OCI-LY1 (cell line): Measurements from ENCODE around the gene CD19.

Experiments
- H2AFZ ChIP-seq: fragments of 200-600 bp; sonication (generic), shearing (Covaris generic); 2 replicates; pipeline ENCODE4 v1.6.0; 2014; ENCODE audit warnings: antibody characterized with exemption, mild to moderate bottlenecking, low read length
- H3F3A ChIP-seq: fragments of 200-600 bp; sonication (generic), shearing (Covaris generic); 2 replicates; pipeline ENCODE4 v1.6.0; 2014; ENCODE audit warnings: mild to moderate bottlenecking, antibody characterized with exemption, low read length, moderate library complexity; ENCODE audit not compliant: insufficient read depth
- H3K27ac ChIP-seq: fragments of 200-600 bp; sonication (generic); 2 replicates; pipeline ENCODE4 v1.5.1; 2014; ENCODE audit warnings: low read length, mixed run types, mild to moderate bottlenecking, low read depth; ENCODE audit not compliant: poor library complexity, severe bottlenecking
- H3K27me3 ChIP-seq: fragments of 200-600 bp; sonication (generic); 2 replicates; pipeline ENCODE4 v1.6.0; 2014; ENCODE audit warnings: antibody characterized with exemption, mild to moderate bottlenecking, low read length, moderate library complexity; ENCODE audit not compliant: insufficient read depth
- H3K36me3 ChIP-seq: fragments of 200-600 bp; sonication (generic); 2 replicates; pipeline ENCODE4 v1.6.1; 2014; ENCODE audit warnings: mild to moderate bottlenecking, antibody characterized with exemption, low read length, moderate library complexity, mixed read lengths; ENCODE audit not compliant: insufficient read depth
- H3K4me1 ChIP-seq: fragments of 200-600 bp; sonication (generic); 2 replicates; pipeline ENCODE4 v1.5.1; 2014; ENCODE audit warnings: mild to moderate bottlenecking, low read length, moderate library complexity; ENCODE audit not compliant: insufficient read depth, severe bottlenecking
- H3K4me2 ChIP-seq: fragments of 200-600 bp; sonication (generic), shearing (Covaris generic); 2 replicates; pipeline ENCODE4 v1.6.1; 2014; ENCODE audit warnings: low read length
- H3K4me3 ChIP-seq: fragments of 200-600 bp; sonication (generic); 2 replicates; pipeline ENCODE4 v1.5.1; 2014; ENCODE audit warnings: low read length, low read depth, mild to moderate bottlenecking, mixed read lengths; ENCODE audit not compliant: poor library complexity, severe bottlenecking
- H3K79me2 ChIP-seq: fragments of 200-600 bp; shearing (Covaris generic); 2 replicates; pipeline ENCODE4 v1.6.1; 2016; ENCODE audit warnings: mixed run types, low read length, mixed read lengths; ENCODE audit not compliant: insufficient read depth
- H3K9ac ChIP-seq: fragments of 200-600 bp; sonication (generic), shearing (Covaris generic); 2 replicates; pipeline ENCODE4 v1.6.1; 2014; ENCODE audit warnings: mild to moderate bottlenecking, low read length, mixed read lengths
- H3K9me2 ChIP-seq: fragments of 200-600 bp; sonication (generic), shearing (Covaris generic); 2 replicates; pipeline ENCODE4 v1.6.1; 2014; ENCODE audit warnings: low read depth, mild to moderate bottlenecking, low read length, mixed read lengths
- H3K9me3 ChIP-seq: fragments of 200-600 bp; shearing (Covaris generic); 2 replicates; pipeline ENCODE4 v1.6.1; 2014; ENCODE audit warnings: low read length, mixed read lengths
- H4K20me1 ChIP-seq: fragments of 200-600 bp; sonication (generic), shearing (Covaris generic); 2 replicates; pipeline ENCODE4 v1.6.0; 2016; ENCODE audit warnings: mild to moderate bottlenecking, low read length; ENCODE audit not compliant: insufficient read depth
- CTCF ChIP-seq: fragments of 200-600 bp; sonication (generic), shearing (Covaris generic); IDR thresholded peaks from 2 replicates; pipeline ENCODE4 v1.5.1; 2017; ENCODE audit warnings: mild to moderate bottlenecking, antibody characterized with exemption, low read length, moderate library complexity, mixed read lengths
- EZH2 ChIP-seq: fragments of 200-600 bp; sonication (generic), shearing (Covaris generic); IDR thresholded peaks from 2 replicates; pipeline ENCODE4 v1.8.0; 2017; ENCODE audit warnings: borderline replicate concordance, mixed run types, mild to moderate bottlenecking, antibody characterized with exemption, low read length, moderate library complexity, mixed read lengths

Gene CD19

GRCh38 chr16:28912558-28912957 is 19.2 kb upstream of the CD19 start:
- Histone ChIP-seq H3K36me3 (peaks cover 55% of the 10 kb centered on the region), H3K9me2 (no peaks in the 10 kb centered on the region), H3K9me3 (no peaks in the 10 kb centered on the region), H3K4me3 (no peak overlapping the region), H3K27ac (no peak overlapping the region), H3K4me1 (peaks cover 15% of the 10 kb centered on the region), H3K27me3 (no peaks in the 10 kb centered on the region), H2AFZ (no peak overlapping the region), H3K9ac (no peak overlapping the region), H4K20me1 (no peaks in the 10 kb centered on the region), H3K4me2 (no peak overlapping the region), H3K79me2 (no peaks in the 10 kb centered on the region), H3F3A (no peaks in the 10 kb centered on the region)
- TF ChIP-seq CTCF (no peak), EZH2 (no peak)

GRCh38 chr16:28913946-28914724 is 17.6 kb upstream of the CD19 start:
- Histone ChIP-seq H4K20me1 (no peaks in the 10 kb centered on the region), H2AFZ (no peak overlapping the region), H3K9me3 (no peaks in the 10 kb centered on the region), H3K79me2 (no peaks in the 10 kb centered on the region), H3K4me1 (peaks cover 15% of the 10 kb centered on the region), H3K4me3 (no peak overlapping the region), H3K4me2 (no peak overlapping the region), H3K9me2 (no peaks in the 10 kb centered on the region), H3K27me3 (no peaks in the 10 kb centered on the region), H3K27ac (no peak overlapping the region), H3K36me3 (peaks cover 56% of the 10 kb centered on the region), H3K9ac (no peak overlapping the region), H3F3A (no peaks in the 10 kb centered on the region)
- TF ChIP-seq EZH2 (no peak), CTCF (no peak)

GRCh38 chr16:28915181-28915580 is 16.6 kb upstream of the CD19 start:
- H3K36me3 ChIP-seq, result peaks cover 64% of the 10 kb centered on the region
- TF ChIP-seq CTCF (no peak), EZH2 (no peak)
- no peak overlapping the region for H3K9ac ChIP-seq
- no peaks in the 10 kb centered on the region for H3F3A ChIP-seq
- no peaks in the 10 kb centered on the region for H4K20me1 ChIP-seq
- H3K79me2 ChIP-seq, result no peaks in the 10 kb centered on the region
- no peak overlapping the region for H3K4me3 ChIP-seq
- H3K4me1 ChIP-seq, result peaks cover 12% of the 10 kb centered on the region
- H3K9me2 ChIP-seq, result no peaks in the 10 kb centered on the region
- no peaks in the 10 kb centered on the region for H3K9me3 ChIP-seq
- H3K4me2 ChIP-seq, result no peak overlapping the region
- H3K27me3 ChIP-seq, result no peaks in the 10 kb centered on the region
- H3K27ac ChIP-seq, result no peak overlapping the region
- no peak overlapping the region for H2AFZ ChIP-seq
